Gastroesophageal sphincter (tissue), 4 donors: Measurements from ENCODE around the gene SPDL1. TPM values are rescaled to one million over a fixed set of nuclear protein-coding genes. Genes with fewer than 3 reads are reported as not detected.
A peak's percentile ranks its signal among the peaks of the same experiment; 100 is the strongest.

Source experiments
- ATAC-seq: fragments of 150-250 bp; one replicate; pipeline ENCODE4 v1.9.1; 2016; ENCODE audit warnings: mild to moderate bottlenecking, moderate library complexity
- H3K27ac ChIP-seq, 4 donors: fragments of 200-600 bp; sonication (generic) in 3 of 4; 1 replicate in 3 of 4; 2 replicates in 1 of 4; pipeline ENCODE4 v1.5.1; 2016 to 2019
- H3K27me3 ChIP-seq: fragments of 200-600 bp; sonication (generic); one replicate; pipeline ENCODE4 v1.5.1; 2019
- H3K36me3 ChIP-seq, 2 donors: fragments of 200-600 bp; sonication (generic); one replicate each; pipeline ENCODE4 v1.5.1; 2019; ENCODE audit warnings: control low read depth in 1 of 2
- H3K4me1 ChIP-seq, 3 donors: fragments of 200-600 bp; sonication (generic); 1 replicate in 2 of 3; 2 replicates in 1 of 3; pipeline ENCODE4 v1.5.1; 2016 to 2019; ENCODE audit warnings: control low read depth in 2 of 3
- H3K4me3 ChIP-seq, 2 donors: fragments of 200-600 bp; sonication (generic); one replicate each; pipeline ENCODE4 v1.5.1; 2019; ENCODE audit warnings: mild to moderate bottlenecking in 1 of 2, moderate library complexity in 1 of 2
- H3K9me3 ChIP-seq, 3 donors: fragments of 200-600 bp; sonication (generic); one replicate each; pipeline ENCODE4 v1.5.1; 2017 to 2019; ENCODE audit warnings: control low read depth in 2 of 3
- CTCF ChIP-seq, 4 experiments: fragments of 200-600 bp in 2 of 4; fragments of 450-650 bp in 2 of 4; sonication (generic) in 1 of 4; IDR thresholded peaks; one replicate each; pipeline ENCODE4 v1.5.1; 2017 to 2019; ENCODE audit warnings: antibody characterized with exemption in 4 of 4, mild to moderate bottlenecking in 2 of 4, moderate library complexity in 2 of 4
- EP300 ChIP-seq: sonication (generic); formaldehyde crosslinking; IDR thresholded peaks from one replicate; pipeline ENCODE4 v1.6.1; 2017; ENCODE audit warnings: antibody characterized with exemption, mild to moderate bottlenecking
- POLR2A ChIP-seq, 2 donors: fragments of 450-650 bp; IDR thresholded peaks; one replicate each; pipeline ENCODE4 v1.6.1; 2017; ENCODE audit warnings: antibody characterized with exemption in 2 of 2, mild to moderate bottlenecking in 2 of 2, moderate library complexity in 1 of 2
- POLR2AphosphoS5 ChIP-seq: sonication (generic); formaldehyde crosslinking; IDR thresholded peaks from one replicate; pipeline ENCODE4 v1.6.1; 2017; ENCODE audit warnings: antibody characterized with exemption
- WGBS, 2 donors: methylation state at CpG; one replicate each; pipeline ENCODE4 v1.1.5; 2018; ENCODE audit warnings: low coverage in 1 of 2; 5-methylcytosine and 5-hydroxymethylcytosine counted together
- total RNA-seq, 4 donors: library from RNA; depleted of rRNA; stranded (reverse); fragments of >200 nt; gene quantifications; one replicate each; pipeline ENCODE4 v1.1.0, GENCODE V29; 2016

SPDL1 gene
- total RNA-seq, 4 donors from 2014 or later: 5.7 to 10.1 (median 6.7) TPM

- peaks cover 0 to 2% (median 0%) of the 10 kb centered on the region in 3 donors for H3K4me1 ChIP-seq
- no peak overlapping the region for H3K27ac ChIP-seq
- H3K27me3 ChIP-seq: peaks cover 47% of the 10 kb centered on the region
- 63 to 95% methylated on average over 2 of the region's 3 CpGs for WGBS, 2 donors
- no peaks in the 10 kb centered on the region for H3K36me3 ChIP-seq
- no peaks in the 10 kb centered on the region for H3K9me3 ChIP-seq
- H3K4me3 ChIP-seq: no peak overlapping the region
- ATAC-seq: no peak
- TF ChIP-seq POLR2A (IDR thresholded peaks at IDR 0.05): no peak
- no peak for TF ChIP-seq CTCF (IDR thresholded peaks at IDR 0.05)
- no peak for TF ChIP-seq EP300
Measured at GRCh38 chr5:169569513-169569912, 14.1 kb upstream of the SPDL1 start.

GRCh38 chr5:169571355-169571754 is 12.2 kb upstream of the SPDL1 start:
- ATAC-seq: no peak
- H3K4me1 ChIP-seq: peaks cover 0 to 2% (median 0%) of the 10 kb centered on the region in 3 donors
- peaks cover 47% of the 10 kb centered on the region for H3K27me3 ChIP-seq
- no peaks in the 10 kb centered on the region for H3K36me3 ChIP-seq
- H3K4me3 ChIP-seq: no peak overlapping the region
- TF ChIP-seq POLR2AphosphoS5: no peak
- TF ChIP-seq CTCF (IDR thresholded peaks at IDR 0.05): no peak
- no peak for TF ChIP-seq EP300
- no peak for TF ChIP-seq POLR2A (IDR thresholded peaks at IDR 0.05)
- H3K9me3 ChIP-seq: no peaks in the 10 kb centered on the region
- WGBS, 2 donors: 50 to 65% methylated on average over 5 of the region's 5 CpGs
- no peak overlapping the region for H3K27ac ChIP-seq

GRCh38 chr5:169574134-169574646 is 9.4 kb upstream of the SPDL1 start:
- H3K4me3 ChIP-seq: no peak overlapping the region
- 31 to 38% methylated on average over 5 of the region's 5 CpGs for WGBS, 2 donors
- H3K27me3 ChIP-seq: peaks cover 35% of the 10 kb centered on the region
- no peak overlapping the region for H3K27ac ChIP-seq
- H3K4me1 ChIP-seq: peaks cover 0 to 2% (median 0%) of the 10 kb centered on the region in 3 donors
- ATAC-seq: no peak
- no peaks in the 10 kb centered on the region for H3K36me3 ChIP-seq
- TF ChIP-seq CTCF (IDR thresholded peaks at IDR 0.05) (no peak), POLR2A (IDR thresholded peaks at IDR 0.05) (no peak), EP300 (no peak), POLR2AphosphoS5 (no peak)
- no peaks in the 10 kb centered on the region for H3K9me3 ChIP-seq

- no peak overlapping the region for H3K4me3 ChIP-seq
- TF ChIP-seq POLR2AphosphoS5 (peak; percentile 69), POLR2A (IDR thresholded peaks at IDR 0.05) (no peak)
- H3K27me3 ChIP-seq: peaks cover 20% of the 10 kb centered on the region
- peak; percentile 83 for ATAC-seq
- WGBS, 2 donors: 7 to 11% methylated on average over 3 of the region's 3 CpGs
- peaks cover 0 to 2% (median under 1%) of the 10 kb centered on the region in 3 donors for H3K4me1 ChIP-seq
- H3K36me3 ChIP-seq: no peaks in the 10 kb centered on the region
- H3K27ac ChIP-seq: no peak overlapping the region
- H3K9me3 ChIP-seq: no peaks in the 10 kb centered on the region
Measured at GRCh38 chr5:169576181-169576598, 7.4 kb upstream of the SPDL1 start.

GRCh38 chr5:169577951-169578350 is 5.6 kb upstream of the SPDL1 start:
- peaks cover 0 to 11% (median 2%) of the 10 kb centered on the region in 3 donors for H3K4me1 ChIP-seq
- no peak overlapping the region for H3K4me3 ChIP-seq
- no peaks in the 10 kb centered on the region for H3K36me3 ChIP-seq
- peaks cover 16% of the 10 kb centered on the region for H3K27me3 ChIP-seq
- no peak for TF ChIP-seq EP300
- peak in 3 of 4 experiments; percentile 21 to 41 (median 33) for TF ChIP-seq CTCF (IDR thresholded peaks at IDR 0.05)
- ATAC-seq: no peak
- H3K9me3 ChIP-seq: no peaks in the 10 kb centered on the region
- no peak overlapping the region for H3K27ac ChIP-seq
- 0 to 36% methylated on average over 1 of the region's 1 CpG for whole genome bisulfite sequencing, 2 donors
